Activated CD4-positive, alpha-beta T cell treated with anti-CD3 and anti-CD28 coated beads for 4 hours (primary cell): ENCODE data around the gene MSANTD2.

ENCODE experiments used
- DNase-seq, 2 donors: peaks; one replicate each; pipeline ENCODE4 v3.0.0-alpha.2; 2020

MSANTD2 gene

DNA sequence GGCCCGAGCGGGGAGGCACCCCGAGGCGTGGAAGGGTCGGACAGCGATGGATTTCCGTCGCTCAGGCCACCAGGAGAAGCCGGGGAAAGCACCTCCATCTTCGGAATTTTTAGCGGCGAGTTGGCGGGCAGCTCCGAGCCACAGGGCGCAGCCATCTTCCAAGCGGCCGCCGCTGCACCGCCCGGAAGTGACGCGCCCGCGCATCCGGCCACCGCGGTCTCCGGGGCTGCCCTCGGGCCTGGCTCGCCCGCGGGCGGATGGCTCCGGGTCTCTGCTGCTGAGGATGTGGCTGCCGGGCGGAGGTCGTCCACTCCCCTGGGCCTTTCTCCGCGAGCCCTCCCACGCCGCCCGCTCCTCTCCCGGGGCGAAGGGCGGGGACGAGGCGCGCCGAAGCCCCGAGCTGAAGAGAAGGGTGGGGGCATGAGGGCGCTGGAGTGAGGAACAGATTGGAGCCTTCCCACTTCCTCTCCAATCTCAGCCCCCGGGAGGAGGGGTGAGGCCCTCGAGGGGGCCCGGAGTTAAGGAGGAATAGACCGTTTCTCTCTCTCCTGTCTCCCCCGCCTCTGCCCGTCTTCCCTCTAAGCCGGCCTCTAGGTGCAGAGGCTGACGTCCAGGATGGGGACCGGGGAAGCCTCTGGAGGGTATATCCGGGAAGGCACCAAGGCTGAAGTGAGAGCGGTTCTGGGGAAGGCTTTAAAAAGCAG is at the start of gene MSANTD2:
Gene MSANTD2 (minus strand): TSS at position 181 of the 704 bp plus-strand sequence. CDS start 26 bp downstream, at position 155.
- peak; percentile 68 to 69 for DNase-seq

- DNase-seq: no peak
Observed at GRCh38 chr11:124846070-124846673, 46.0 kb upstream of the MSANTD2 start.

- DNase-seq: no peak
Observed at GRCh38 chr11:124844664-124845079, 44.5 kb upstream of the MSANTD2 start.

DNA sequence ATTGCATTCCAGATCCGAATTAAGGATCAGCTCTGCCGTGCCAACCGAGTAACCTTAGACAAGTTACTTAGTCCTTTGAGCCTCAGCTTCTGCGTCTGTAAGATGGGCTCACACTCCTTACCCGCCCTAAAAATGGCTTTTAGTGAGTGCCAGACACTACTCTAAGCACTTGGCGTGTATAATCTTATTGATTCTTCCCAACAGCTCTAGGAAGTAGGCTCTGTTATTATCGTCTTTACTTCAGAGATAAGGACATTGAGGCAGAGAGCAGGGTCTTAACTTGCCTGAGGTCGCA is 43.4 kb upstream of the MSANTD2 start:
- DNase-seq: no peak

DNA sequence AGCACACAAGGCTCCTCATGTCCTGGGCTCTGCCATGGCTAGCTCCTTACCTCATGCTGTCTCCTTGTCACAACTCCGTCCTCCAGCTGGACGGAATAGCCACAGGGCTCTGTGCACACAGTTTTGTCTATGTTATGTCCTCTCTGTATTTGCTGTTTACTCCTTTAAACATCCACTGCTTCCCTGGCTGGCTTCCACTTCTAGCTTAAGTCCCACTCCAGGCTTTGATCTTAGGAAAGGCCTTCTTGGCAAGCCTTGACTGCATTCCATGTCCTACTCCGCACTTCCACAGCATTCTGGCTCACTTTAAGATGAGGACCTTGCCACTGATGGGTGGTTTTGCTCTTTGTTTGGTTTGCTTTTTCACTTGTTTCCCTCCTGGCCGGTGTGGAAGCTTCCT is 42.1 kb upstream of the MSANTD2 start:
- no peak for DNase-seq

DNA sequence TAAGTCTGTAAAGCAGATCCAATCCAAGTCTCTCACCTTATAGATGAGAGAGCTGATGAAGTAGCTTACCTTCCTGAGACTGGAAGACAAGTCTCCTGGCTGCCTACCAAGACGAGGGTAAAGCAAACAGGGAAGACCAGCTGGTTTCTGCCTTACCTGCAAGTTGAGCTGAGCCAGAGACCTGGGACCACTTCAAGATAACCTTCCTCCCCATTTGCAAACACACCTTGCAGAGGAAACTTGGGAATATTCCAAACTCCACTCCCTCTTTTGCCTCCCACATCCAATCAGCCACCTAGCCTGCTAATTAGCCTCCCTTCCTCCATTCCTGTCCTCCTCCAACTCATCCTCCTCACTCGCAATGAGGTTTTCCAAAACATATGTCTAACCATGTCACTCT is 41.6 kb upstream of the MSANTD2 start:
- DNase-seq: no peak

DNA sequence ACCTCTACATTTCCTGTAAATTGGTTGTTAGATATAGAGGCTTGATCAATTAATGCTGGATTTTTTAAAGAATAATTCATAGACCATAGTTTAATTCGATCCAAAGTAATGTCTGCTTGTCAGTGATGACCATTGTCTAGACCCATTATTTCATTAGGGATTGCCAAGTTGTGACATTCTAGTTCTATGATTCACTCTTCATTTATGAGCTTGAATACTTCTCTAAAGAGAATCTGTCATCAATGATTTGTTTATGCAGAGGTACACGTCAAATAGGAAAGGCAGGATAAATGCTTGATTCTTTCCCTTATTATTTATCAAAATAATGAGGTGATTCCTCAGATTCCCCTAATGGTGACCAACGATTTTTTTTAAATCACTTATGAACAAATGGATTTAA is 41.0 kb upstream of the MSANTD2 start:
- DNase-seq: no peak

DNA sequence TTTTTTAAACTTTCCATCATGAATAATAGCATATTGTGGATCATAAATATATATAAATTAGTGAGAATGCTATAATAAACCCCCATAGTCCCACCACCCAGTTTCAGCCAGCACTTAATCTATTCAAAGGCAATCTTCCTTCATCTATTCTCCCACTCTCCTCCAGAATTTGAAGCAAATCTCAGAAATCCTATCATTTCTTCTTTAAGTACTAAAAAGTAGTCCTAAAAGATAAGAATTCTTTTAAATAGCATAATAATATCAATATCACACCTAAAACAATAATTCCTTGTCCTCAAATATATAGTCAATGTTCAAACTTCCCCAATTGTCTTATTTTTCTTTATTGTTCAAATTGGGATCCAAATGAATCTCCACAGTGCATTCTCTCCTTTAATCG is 40.5 kb upstream of the MSANTD2 start:
- no peak for DNase-seq

DNA sequence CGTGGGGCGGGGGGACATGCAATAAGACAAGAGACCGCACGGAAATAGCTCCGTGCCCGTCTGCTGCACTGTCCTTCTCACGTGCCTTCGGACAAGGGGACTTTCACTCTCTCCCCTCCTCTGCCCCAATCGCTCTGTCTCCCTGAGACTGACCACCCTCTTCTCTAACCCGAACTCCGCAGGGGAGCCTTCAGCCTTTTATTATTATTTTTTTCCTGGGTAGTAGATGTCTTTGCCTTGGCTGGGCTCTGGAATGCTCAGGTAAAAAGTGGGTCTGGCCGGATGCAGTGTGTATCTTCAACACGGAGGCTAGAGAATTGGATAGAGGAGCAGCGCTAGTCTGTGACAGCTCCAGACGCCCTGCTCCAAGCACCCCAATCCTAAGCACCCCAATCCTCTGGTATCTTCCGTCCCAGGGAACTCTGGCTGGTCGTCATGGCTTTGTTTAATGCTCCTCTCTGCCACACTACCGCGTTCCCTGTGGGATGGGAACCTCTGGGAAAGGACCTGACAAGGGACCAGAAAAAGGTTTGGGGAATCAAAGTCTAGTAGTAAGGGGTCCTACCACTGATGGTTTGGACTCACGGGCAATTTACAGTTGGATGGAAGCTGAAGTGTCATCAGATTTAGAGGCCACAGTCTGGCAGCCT is 39.9 kb upstream of the MSANTD2 start:
- no peak for DNase-seq

GRCh38 chr11:124839128-124839971 is 39.1 kb upstream of the MSANTD2 start:
- no peak for DNase-seq

- no peak for DNase-seq
Observed at GRCh38 chr11:124838805-124839127, 38.6 kb upstream of the MSANTD2 start.

DNA sequence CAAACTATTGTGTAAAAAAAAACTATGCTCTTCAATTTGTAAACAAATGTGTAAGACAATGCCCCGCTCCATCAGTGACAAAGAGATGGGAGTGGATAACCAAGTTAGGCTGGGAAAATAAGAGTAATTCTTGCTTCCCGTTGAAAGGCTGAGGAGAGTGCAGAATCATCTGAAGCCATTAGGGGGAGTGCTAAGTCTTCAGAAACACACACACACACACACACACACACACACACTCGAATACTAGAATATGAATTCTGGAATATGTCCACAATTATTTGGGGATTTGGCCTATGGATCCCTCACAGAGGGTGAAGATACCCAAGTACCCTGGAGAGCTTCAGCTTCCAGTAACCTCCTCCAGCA is 37.3 kb upstream of the MSANTD2 start:
- DNase-seq: no peak

DNA sequence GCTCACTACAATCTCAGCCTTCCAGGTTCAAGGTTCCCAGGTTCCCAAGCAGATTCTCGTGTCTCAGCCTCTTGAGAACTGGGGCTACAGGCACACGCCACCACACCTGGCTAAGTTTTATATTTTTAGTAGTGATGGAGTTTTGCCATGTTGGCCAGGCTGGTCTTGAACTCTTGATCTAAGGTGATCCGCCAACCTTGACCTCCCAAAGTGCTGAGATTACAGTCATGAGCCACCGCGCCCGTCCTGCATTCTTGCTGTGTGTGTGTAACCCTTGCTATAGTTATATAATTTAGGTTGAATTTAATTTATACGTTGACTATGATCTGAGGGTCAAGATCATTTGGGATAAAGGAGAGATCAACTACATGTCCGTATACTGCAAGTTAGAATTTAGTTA is 35.7 kb upstream of the MSANTD2 start:
- DNase-seq: no peak

DNA sequence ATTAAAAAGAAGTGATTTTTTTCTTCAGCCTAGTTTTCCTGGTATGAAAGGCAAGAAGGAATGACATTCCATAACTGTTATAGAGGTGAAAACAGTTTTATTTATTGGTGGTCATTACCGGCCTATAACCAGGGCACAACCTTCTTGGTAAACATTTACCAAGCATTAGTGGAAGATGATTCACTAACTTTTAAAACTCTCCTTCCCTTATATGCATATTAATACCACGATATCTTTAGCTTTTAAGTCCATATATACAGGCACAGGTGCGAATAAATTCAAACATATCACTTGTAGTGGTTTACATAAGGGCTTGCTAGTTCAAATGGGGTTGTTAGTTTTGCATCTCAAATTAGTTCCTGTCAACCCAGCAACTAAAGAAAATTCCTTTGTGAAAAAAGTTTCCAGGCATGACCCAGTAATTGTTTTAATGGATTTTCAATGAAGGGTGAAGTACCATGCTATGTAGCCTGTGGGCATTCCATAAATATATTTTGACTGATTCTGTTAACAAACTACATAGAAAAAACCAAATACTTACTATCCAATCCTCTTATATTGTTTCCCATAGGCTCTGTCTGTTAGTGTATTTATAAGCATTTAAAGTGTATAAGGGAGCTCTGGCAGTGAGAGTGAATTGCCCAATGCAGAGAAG is 34.4 kb upstream of the MSANTD2 start:
- DNase-seq: no peak

- DNase-seq: no peak
Observed at GRCh38 chr11:124832571-124832970, 32.4 kb upstream of the MSANTD2 start.

GRCh38 chr11:124831897-124832296 is 31.7 kb upstream of the MSANTD2 start:
- DNase-seq: no peak

GRCh38 chr11:124830749-124831148 is 30.5 kb upstream of the MSANTD2 start:
- DNase-seq: no peak

DNA sequence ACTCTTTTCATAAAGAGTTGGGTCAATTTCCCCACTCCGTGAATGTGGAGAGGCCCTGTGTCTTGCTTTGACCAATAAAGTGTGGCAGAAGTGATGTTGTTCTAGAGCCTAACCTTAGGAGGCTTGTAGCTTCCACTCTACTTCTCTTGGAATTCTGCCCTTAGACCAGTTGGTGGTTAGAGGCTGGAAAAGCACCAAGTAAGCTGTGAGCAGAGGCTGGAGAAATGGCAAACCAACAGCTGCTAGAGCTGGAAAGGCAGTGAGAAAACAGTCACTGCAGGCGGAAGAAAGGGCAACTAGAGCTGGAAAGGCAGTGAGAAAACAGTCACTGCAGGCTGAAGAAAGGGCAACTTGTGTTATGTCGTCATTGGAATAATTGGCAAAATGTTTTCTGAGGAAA is 29.8 kb upstream of the MSANTD2 start:
- no peak for DNase-seq

DNA sequence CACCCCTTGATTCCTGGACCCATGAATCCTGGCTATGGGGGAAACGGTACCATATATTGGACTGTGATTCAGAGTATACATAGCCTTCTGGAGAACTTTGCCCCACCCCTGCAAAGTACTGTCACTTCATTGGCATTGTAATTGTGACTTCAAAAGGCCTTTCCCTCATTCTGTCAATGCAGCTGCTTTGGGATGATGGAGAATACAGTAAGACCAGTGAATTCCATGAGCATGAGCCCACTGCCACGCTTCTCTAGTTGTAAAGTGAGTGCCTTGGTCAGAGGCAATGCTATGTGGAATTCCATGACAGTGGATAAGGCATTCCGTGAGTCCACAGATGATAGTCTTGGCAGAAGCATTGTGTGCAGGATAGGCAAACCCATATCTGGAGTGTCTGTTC is 25.7 kb upstream of the MSANTD2 start:
- DNase-seq: no peak

- DNase-seq: no peak
Observed at GRCh38 chr11:124823512-124824376, 23.5 kb upstream of the MSANTD2 start.

DNA sequence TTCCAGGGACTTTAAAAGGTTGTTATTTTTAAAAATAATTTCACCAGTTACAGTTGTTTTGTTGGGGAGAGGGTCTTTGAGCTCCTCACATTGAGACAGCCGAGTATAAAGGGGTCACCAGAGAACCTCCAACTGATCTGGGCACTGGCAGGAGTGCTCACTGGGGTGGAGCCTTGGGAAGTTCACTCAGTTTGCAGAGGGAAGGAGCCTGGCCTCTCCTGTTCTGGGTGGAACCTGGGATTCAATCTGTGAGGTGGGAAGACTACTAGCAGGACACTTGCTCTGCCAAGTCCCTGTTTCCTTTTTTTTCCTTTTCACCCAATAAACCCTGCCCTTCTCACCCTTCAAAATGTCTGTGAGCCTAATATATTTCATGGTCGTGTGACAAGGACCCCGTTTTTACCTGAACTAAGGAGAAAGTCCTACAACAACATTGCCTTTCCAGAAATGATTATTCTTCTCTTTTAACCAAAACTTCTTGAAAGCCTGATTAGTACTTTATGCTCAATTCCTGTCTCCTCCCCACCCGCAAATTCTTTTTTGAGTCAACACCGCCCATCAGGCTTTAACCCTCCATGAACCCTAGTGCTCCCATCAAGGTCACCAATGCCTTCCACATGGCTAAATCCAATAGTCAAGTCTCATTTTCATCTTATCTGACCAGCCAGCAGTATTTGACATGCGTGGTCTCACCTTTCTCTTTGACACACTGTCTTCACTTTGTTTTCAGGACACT is 22.0 kb upstream of the MSANTD2 start:
- no peak for DNase-seq

DNA sequence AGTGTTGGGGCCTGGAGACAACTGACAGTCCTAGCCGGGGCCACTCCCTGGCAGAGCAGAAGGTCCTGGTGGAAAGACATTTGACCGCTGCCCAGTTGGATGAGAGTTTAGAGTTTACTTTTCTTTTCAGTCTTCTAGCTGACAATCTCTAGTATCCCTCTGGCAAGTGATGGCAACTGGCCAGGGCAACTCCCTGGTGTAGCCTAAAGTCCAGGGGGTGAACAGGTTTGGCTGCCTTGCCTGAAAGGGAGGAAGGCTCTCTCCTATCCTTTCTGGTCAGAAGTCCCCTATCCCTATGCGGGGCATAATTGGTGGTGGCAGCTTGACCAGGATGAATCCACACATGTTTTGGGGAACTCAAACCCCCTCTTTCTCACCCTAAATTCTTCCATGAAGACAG is 16.8 kb upstream of the MSANTD2 start:
- DNase-seq: no peak
